Breast epithelium (tissue), 4 donors: ENCODE measurements around the gene TSSC4. TPM values are rescaled to one million over a fixed set of nuclear protein-coding genes. Genes with fewer than 3 reads are reported as not detected.

ENCODE experiments used
- DNase-seq, 2 donors: peaks; one replicate each; pipeline ENCODE4 v3.0.0-alpha.2; 2019; ENCODE audit warnings: low spot score in 2 of 2
- H3K27ac ChIP-seq, 2 donors: fragments of 200-600 bp; sonication (generic) in 1 of 2; one replicate each; pipeline ENCODE4 v1.5.1; 2016 to 2019; ENCODE audit warnings: mild to moderate bottlenecking in 1 of 2
- H3K27me3 ChIP-seq, 2 donors: fragments of 200-600 bp; sonication (generic) in 1 of 2; one replicate each; pipeline versions ENCODE4 v1.5.1 to v1.6.0; 2017 to 2019; ENCODE audit warnings: control low read depth in 1 of 2, mild to moderate bottlenecking in 1 of 2
- H3K36me3 ChIP-seq: fragments of 200-600 bp; one replicate; pipeline ENCODE4 v1.5.1; 2019
- H3K4me1 ChIP-seq, 2 donors: fragments of 200-600 bp; sonication (generic); one replicate each; pipeline ENCODE4 v1.5.1; 2016 to 2019; ENCODE audit warnings: control low read depth in 1 of 2
- H3K4me3 ChIP-seq, 3 donors: fragments of 200-600 bp; sonication (generic); 1 replicate in 2 of 3; 2 replicates in 1 of 3; pipeline ENCODE4 v1.5.1; 2016 to 2019; ENCODE audit warnings: mild to moderate bottlenecking in 3 of 3, moderate library complexity in 2 of 3
- H3K9me3 ChIP-seq, 2 donors: fragments of 200-600 bp; sonication (generic) in 1 of 2; one replicate each; pipeline ENCODE4 v1.5.1; 2016 to 2019; ENCODE audit warnings: control low read depth in 1 of 2
- CTCF ChIP-seq, 3 donors: fragments of 450-650 bp; IDR thresholded peaks; one replicate each; pipeline ENCODE4 v1.5.1; 2016 to 2017; ENCODE audit warnings: antibody characterized with exemption in 3 of 3, mild to moderate bottlenecking in 3 of 3, moderate library complexity in 3 of 3
- POLR2A ChIP-seq: fragments of 450-650 bp; IDR thresholded peaks from one replicate; pipeline ENCODE4 v1.6.1; 2016; ENCODE audit warnings: antibody characterized with exemption, mild to moderate bottlenecking, moderate library complexity
- POLR2AphosphoS5 ChIP-seq, 3 donors: sonication (generic); formaldehyde crosslinking; IDR thresholded peaks; one replicate each; pipeline ENCODE4 v1.6.1; 2017; ENCODE audit warnings: antibody characterized with exemption in 3 of 3
- intact Hi-C: fragments of 100-400 bp; cut with DNase I; formaldehyde crosslinking; loops from one replicate; pipeline ENCODE4 v1.15.1; 2023; ENCODE audit warnings: low total_unique reads
- total RNA-seq, 3 donors: library from RNA; depleted of rRNA; stranded (reverse); fragments of >200 nt; gene quantifications; one replicate each; pipeline ENCODE4 v1.1.0, GENCODE V29; 2016

TSSC4 gene
- total RNA-seq, 3 donors from 2014 or later, result 36.8 to 44.9 (median 37.2) TPM

DNA sequence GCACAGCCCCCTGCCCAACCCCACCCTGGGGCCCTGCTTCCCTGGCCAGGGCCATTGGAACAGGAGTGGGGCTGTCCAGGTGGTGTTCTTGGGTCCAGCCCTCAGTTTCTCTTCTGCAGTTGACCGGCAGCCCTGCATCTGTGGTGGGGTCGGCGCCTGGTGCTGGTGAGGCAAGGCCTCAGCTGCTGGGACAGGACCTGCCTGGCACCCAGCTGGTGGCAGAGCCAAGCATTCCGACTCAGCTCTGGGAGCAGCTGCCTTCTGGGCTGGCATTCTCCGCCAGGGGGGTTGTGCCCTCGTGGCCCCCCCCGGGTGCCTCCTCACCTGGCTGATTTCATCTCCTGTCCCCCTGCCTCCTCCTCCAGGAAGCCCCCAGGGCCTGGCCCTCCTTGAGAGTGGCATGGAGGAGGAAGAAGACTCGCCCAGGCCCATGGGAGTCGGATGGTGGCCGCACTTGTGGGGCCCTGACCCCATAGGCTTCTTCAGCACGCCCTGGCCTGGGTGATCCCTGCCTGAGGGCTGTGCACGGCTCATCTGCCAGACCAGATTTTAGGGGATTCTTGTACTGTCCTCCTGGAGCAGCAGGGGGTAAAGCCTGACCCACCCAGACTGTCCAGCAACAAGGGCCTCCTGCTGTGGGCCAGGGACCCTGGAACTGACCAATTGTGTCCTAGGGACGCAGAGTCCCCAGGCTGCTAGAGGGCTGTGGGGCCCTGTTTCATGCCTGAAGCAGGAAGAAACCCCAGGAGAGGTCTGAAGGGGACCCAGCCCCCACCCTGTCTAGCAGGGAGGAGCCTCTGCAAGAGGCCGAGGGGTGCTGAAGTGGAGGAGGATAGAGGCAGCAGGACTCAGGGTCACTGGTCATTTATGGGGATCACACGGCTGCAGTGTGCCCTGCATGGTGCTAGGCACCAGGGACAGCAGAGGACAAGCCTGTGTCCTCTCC, 11.8 kb upstream of the TSSC4 start:
- DNase-seq, result no peak
- Histone ChIP-seq H3K4me1 (peaks cover 38 to 59% of the 10 kb centered on the region in 2 donors), H3K4me3 (peak overlapping the region in 1 of 3 donors; percentile 15), H3K36me3 (no peaks in the 10 kb centered on the region), H3K9me3 (no peaks in the 10 kb centered on the region), H3K27me3 (no peaks in the 10 kb centered on the region), H3K27ac (peak overlapping the region; percentile 69 to 85)
- intact Hi-C loops, result no loop called here
- TF ChIP-seq POLR2AphosphoS5 (IDR thresholded peaks at IDR 0.05) (no peak), CTCF (IDR thresholded peaks at IDR 0.05) (no peak), POLR2A (no peak)

DNA sequence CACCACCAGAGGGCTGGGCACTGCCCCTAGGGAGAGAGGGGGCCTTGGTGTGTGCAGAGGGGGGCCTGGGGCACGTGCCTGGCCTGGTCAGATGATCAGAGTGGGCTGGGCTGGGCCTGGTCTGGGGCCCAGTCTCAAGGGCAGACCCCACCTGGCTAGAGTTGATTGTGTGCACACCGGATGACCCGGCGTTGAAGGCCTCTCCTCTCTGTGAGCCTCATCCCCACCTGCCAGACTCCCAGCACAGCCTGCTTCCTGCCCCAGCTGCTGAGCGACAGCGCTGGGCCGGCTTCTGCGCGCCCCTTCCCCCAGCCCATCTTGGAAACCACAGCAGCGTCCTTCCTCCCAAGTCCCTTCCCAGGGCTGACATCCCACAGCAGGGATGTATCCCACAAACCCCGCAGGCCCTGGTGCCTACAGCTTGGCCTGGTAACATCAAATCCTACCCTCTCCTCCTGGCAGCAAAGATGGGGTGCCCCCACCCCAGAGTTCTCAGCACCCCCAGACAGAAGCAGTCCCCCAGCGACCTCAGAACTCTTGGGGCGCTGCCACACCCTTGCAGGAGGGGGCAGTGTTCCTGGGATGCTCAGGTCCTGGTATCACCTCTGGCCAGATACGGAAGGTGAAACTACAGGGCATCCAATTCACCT, 11.0 kb upstream of the TSSC4 start:
- Histone ChIP-seq H3K4me3 (peak overlapping the region in 1 of 3 donors; percentile 15), H3K9me3 (no peaks in the 10 kb centered on the region), H3K4me1 (peaks cover 34 to 56% of the 10 kb centered on the region in 2 donors), H3K27me3 (no peaks in the 10 kb centered on the region), H3K36me3 (no peaks in the 10 kb centered on the region), H3K27ac (peak overlapping the region; percentile 69 to 85)
- TF ChIP-seq POLR2A (no peak), POLR2AphosphoS5 (IDR thresholded peaks at IDR 0.05) (no peak), CTCF (IDR thresholded peaks at IDR 0.05) (no peak)
- no peak for DNase-seq
- intact Hi-C loops, result no loop called here

GRCh38 chr11:2390091-2390724, 10.3 kb upstream of the TSSC4 start:
- DNase-seq, result peak in 1 of 2 donors; percentile 65
- Histone ChIP-seq H3K36me3 (no peaks in the 10 kb centered on the region), H3K9me3 (no peaks in the 10 kb centered on the region), H3K27ac (peak overlapping the region; percentile 69 to 85), H3K4me3 (peak overlapping the region in 1 of 3 donors; percentile 25), H3K4me1 (peaks cover 30 to 50% of the 10 kb centered on the region in 2 donors), H3K27me3 (no peaks in the 10 kb centered on the region)
- intact Hi-C loops, result no loop called here
- TF ChIP-seq POLR2A (no peak), POLR2AphosphoS5 (IDR thresholded peaks at IDR 0.05) (peak in 2 of 3 donors; percentile 18 to 43)

DNA sequence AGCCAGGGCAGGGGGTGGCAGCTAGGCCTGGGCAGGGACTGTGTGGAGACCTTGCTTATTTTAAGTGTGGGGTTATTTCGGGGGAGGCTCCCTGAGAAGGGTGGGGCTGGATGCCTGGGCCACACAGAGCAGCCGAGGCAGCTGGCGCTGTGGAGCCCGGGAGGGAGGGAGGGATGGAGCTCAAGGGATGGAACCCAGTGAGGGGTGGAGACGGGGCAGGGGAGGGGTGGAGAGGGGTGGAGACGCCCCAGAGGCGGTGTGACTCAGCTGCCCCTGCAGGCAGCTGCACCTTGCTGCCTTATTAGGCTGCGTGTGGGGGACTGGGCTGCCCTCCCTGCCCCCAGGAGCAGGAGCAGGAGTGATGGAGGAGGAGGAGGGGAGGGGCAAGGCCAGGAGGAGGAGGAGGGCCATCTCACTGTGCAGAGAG, 9.8 kb upstream of the TSSC4 start:
- Histone ChIP-seq H3K4me3 (peak overlapping the region in 1 of 3 donors; percentile 25), H3K27me3 (no peaks in the 10 kb centered on the region), H3K36me3 (no peaks in the 10 kb centered on the region), H3K4me1 (peaks cover 30 to 48% of the 10 kb centered on the region in 2 donors), H3K27ac (peak overlapping the region; percentile 69 to 85), H3K9me3 (no peaks in the 10 kb centered on the region)
- TF ChIP-seq POLR2A (no peak), CTCF (IDR thresholded peaks at IDR 0.05) (no peak), POLR2AphosphoS5 (IDR thresholded peaks at IDR 0.05) (no peak)
- intact Hi-C loops, result no loop called here
- DNase-seq, result no peak

DNA sequence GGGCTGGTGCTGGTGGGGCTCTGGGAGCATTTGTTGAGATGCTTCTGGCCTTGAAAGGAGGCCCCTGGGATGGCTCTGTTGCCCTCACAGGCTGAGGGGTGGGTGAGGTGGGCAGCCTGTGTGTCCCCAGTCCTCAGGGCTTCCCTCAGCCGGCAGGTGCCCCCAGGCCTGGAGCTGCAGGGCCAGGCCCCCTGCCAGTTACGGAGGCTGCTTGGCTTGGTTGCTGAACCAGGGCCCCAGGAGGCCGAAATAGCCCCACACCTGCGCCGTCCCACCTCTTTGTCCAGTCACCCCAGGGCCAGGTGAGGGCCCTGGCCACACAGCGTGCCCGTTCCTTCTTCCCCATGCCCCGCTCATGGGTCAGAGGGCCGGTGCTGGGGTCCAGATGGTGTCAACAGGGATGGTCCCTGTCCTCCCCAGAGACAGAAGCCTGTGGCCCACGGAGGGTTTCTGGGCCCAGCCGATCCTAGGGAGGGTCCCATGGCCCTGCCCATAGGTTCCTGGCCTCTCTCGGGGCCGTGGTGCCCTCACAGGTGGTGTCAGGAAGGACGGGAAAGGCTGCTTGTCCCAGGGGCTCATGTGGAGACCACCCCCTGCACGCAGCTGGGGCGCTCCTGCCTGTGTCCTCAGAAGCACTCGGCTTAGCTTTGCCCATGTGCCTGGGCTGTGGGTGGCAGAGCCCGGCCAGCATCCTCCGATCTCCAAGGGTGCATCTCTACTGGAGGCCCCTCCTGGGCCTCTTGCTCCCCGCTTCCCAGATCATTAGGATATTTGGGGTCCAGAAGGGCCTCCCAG, 9.2 kb upstream of the TSSC4 start:
- no peaks in the 10 kb centered on the region for H3K9me3 ChIP-seq
- peaks cover 24 to 42% of the 10 kb centered on the region in 2 donors for H3K4me1 ChIP-seq
- TF ChIP-seq CTCF (IDR thresholded peaks at IDR 0.05) (no peak), POLR2A (no peak), POLR2AphosphoS5 (IDR thresholded peaks at IDR 0.05) (no peak)
- DNase-seq, result no peak
- H3K36me3 ChIP-seq, result no peaks in the 10 kb centered on the region
- peak overlapping the region in 1 of 3 donors; percentile 25 for H3K4me3 ChIP-seq
- no peaks in the 10 kb centered on the region for H3K27me3 ChIP-seq
- intact Hi-C loops, result no loop called here
- H3K27ac ChIP-seq, result peak overlapping the region; percentile 69 to 85
